IPS-18c (cell line): ENCODE data around the gene CWF19L1.
"Not testable (repeated sequence)": the region's sequence is repeated elsewhere in the genome, so short reads cannot be mapped to it uniquely, and the experiment has no call there.

Experiments
- H3K4me3 ChIP-seq: 2 replicates; pipeline ENCODE4 v1.7.0; 2013; ENCODE audit warnings: low read depth, mild to moderate bottlenecking, low read length, moderate library complexity; ENCODE audit not compliant: insufficient read depth
- H3K9me3 ChIP-seq: one replicate; pipeline ENCODE4 v1.6.1; 2013; ENCODE audit warnings: mild to moderate bottlenecking, low read length, moderate library complexity; ENCODE audit not compliant: control insufficient read depth, insufficient read depth

Gene CWF19L1

GRCh38 chr10:100282907-100283306 lies 15.5 kb upstream of the CWF19L1 start:
- no peak overlapping the region for H3K4me3 ChIP-seq
- no peaks in the 10 kb centered on the region for H3K9me3 ChIP-seq

GRCh38 chr10:100276971-100277370 lies 9.5 kb upstream of the CWF19L1 start:
- not testable (repeated sequence) for H3K4me3 ChIP-seq, H3K9me3 ChIP-seq

- Histone ChIP-seq H3K4me3 (no peak overlapping the region), H3K9me3 (peaks cover 2% of the 10 kb centered on the region)
Measured at GRCh38 chr10:100265821-100266485, 1.5 kb downstream of the CWF19L1 start.

- no peaks in the 10 kb centered on the region for H3K9me3 ChIP-seq
- no peak overlapping the region for H3K4me3 ChIP-seq
Measured at GRCh38 chr10:100254191-100254590, 13.2 kb downstream of the CWF19L1 start.

GRCh38 chr10:100253041-100253440 lies 14.4 kb downstream of the CWF19L1 start:
- H3K4me3 ChIP-seq, result no peak overlapping the region
- H3K9me3 ChIP-seq, result no peaks in the 10 kb centered on the region

- Histone ChIP-seq H3K9me3 (no peaks in the 10 kb centered on the region), H3K4me3 (no peak overlapping the region)
Measured at GRCh38 chr10:100248820-100249219, 18.6 kb downstream of the CWF19L1 start.

- Histone ChIP-seq H3K9me3 (no peaks in the 10 kb centered on the region), H3K4me3 (no peak overlapping the region)
Measured at GRCh38 chr10:100245484-100246220, 21.8 kb downstream of the CWF19L1 start.

- no peak overlapping the region for H3K4me3 ChIP-seq
- H3K9me3 ChIP-seq, result no peaks in the 10 kb centered on the region
Measured at GRCh38 chr10:100239851-100240250, 27.6 kb downstream of the CWF19L1 start.

GRCh38 chr10:100238429-100238828 lies 29.0 kb downstream of the CWF19L1 start:
- Histone ChIP-seq H3K4me3 (no peak overlapping the region), H3K9me3 (no peaks in the 10 kb centered on the region)

- H3K9me3 ChIP-seq, result no peaks in the 10 kb centered on the region
- H3K4me3 ChIP-seq, result no peak overlapping the region
Measured at GRCh38 chr10:100232101-100232500, 35.3 kb downstream of the CWF19L1 start.

- Histone ChIP-seq H3K4me3 (peak overlapping the region; percentile 98), H3K9me3 (no peaks in the 10 kb centered on the region)
Measured at GRCh38 chr10:100229819-100230422, 37.5 kb downstream of the CWF19L1 start.

- H3K9me3 ChIP-seq, result no peaks in the 10 kb centered on the region
- no peak overlapping the region for H3K4me3 ChIP-seq
Measured at GRCh38 chr10:100223879-100224278, 43.6 kb downstream of the CWF19L1 start.

GRCh38 chr10:100222529-100222928 lies 44.9 kb downstream of the CWF19L1 start:
- H3K4me3 ChIP-seq, result no peak overlapping the region
- no peaks in the 10 kb centered on the region for H3K9me3 ChIP-seq

GRCh38 chr10:100216006-100216405 lies 51.4 kb downstream of the CWF19L1 start:
- no peak overlapping the region for H3K4me3 ChIP-seq
- H3K9me3 ChIP-seq, result no peaks in the 10 kb centered on the region

- no peak overlapping the region for H3K4me3 ChIP-seq
- no peaks in the 10 kb centered on the region for H3K9me3 ChIP-seq
Measured at GRCh38 chr10:100209303-100209702, 58.1 kb downstream of the CWF19L1 start.

- Histone ChIP-seq H3K9me3 (no peaks in the 10 kb centered on the region), H3K4me3 (no peak overlapping the region)
Measured at GRCh38 chr10:100208276-100208675, 59.2 kb downstream of the CWF19L1 start.

GRCh38 chr10:100204370-100204769 lies 63.1 kb downstream of the CWF19L1 start:
- H3K9me3 ChIP-seq, result no peaks in the 10 kb centered on the region
- H3K4me3 ChIP-seq, result no peak overlapping the region

GRCh38 chr10:100201549-100201948 lies 65.9 kb downstream of the CWF19L1 start:
- Histone ChIP-seq H3K4me3 (no peak overlapping the region), H3K9me3 (no peaks in the 10 kb centered on the region)
